Astrocyte (in vitro differentiated cells and primary cell): Measurements from ENCODE around the gene SETD7. TPM values are rescaled to one million over a fixed set of nuclear protein-coding genes. Genes with fewer than 3 reads are reported as not detected.
A peak's percentile ranks its signal among the peaks of the same experiment; 100 is the strongest.

Experiments used
- DNase-seq: peaks from one replicate; pipeline ENCODE4 v3.0.0-alpha.2; 2010; ENCODE audit warnings: low read depth
- FAIRE-seq: peaks from 2 replicates; lab custom pipeline; 2011; peaks lifted over from hg19 to GRCh38; lab: Jason Lieb, UNC
- H2AFZ ChIP-seq: 2 replicates; pipeline ENCODE4 v1.6.0; 2012; ENCODE audit warnings: low read depth, low read length, inconsistent platforms
- H3K27ac ChIP-seq: 2 replicates; pipeline ENCODE4 v1.5.1; 2011; ENCODE audit warnings: low read depth, low read length, inconsistent platforms
- H3K27me3 ChIP-seq: 2 replicates; pipeline ENCODE4 v1.6.0; 2011; ENCODE audit warnings: low read length, inconsistent platforms; ENCODE audit not compliant: insufficient read depth
- H3K36me3 ChIP-seq: 2 replicates; pipeline ENCODE4 v1.5.1; 2011; ENCODE audit warnings: low read length, inconsistent platforms; ENCODE audit not compliant: insufficient read depth
- H3K4me1 ChIP-seq: 2 replicates; pipeline ENCODE4 v1.5.1; 2011; ENCODE audit warnings: low read length, inconsistent platforms; ENCODE audit not compliant: insufficient read depth
- H3K4me2 ChIP-seq: 2 replicates; pipeline ENCODE4 v1.6.0; 2012; ENCODE audit warnings: low read length, inconsistent platforms
- H3K4me3 ChIP-seq: 2 replicates; pipeline ENCODE4 v1.5.1; 2011; ENCODE audit warnings: low read depth, mild to moderate bottlenecking, low read length, inconsistent platforms; ENCODE audit not compliant: insufficient read depth
- H3K79me2 ChIP-seq: 2 replicates; pipeline ENCODE4 v1.6.0; 2012; ENCODE audit warnings: mild to moderate bottlenecking, low read length, inconsistent platforms; ENCODE audit not compliant: insufficient read depth
- H3K9ac ChIP-seq: 2 replicates; pipeline ENCODE4 v1.6.0; 2012; ENCODE audit warnings: mild to moderate bottlenecking, low read length, inconsistent platforms
- H3K9me3 ChIP-seq: 2 replicates; pipeline ENCODE4 v1.5.1; 2012; ENCODE audit warnings: low read depth, mild to moderate bottlenecking, low read length, inconsistent platforms; ENCODE audit not compliant: insufficient read depth
- H4K20me1 ChIP-seq: 2 replicates; pipeline ENCODE4 v1.6.0; 2012; ENCODE audit warnings: low read length, inconsistent platforms; ENCODE audit not compliant: insufficient read depth
- H3K27ac Mint-ChIP-seq: one replicate; pipeline ENCODE4 v1.8.0; 2021; ENCODE audit warnings: mild to moderate bottlenecking, mixed read lengths; ENCODE audit not compliant: unreplicated experiment
- H3K27me3 Mint-ChIP-seq: one replicate; pipeline ENCODE4 v1.8.0; 2021; ENCODE audit warnings: low read depth, mixed read lengths; ENCODE audit not compliant: unreplicated experiment
- H3K36me3 Mint-ChIP-seq: one replicate; pipeline ENCODE4 v1.8.0; 2021; ENCODE audit warnings: low read depth, mixed read lengths; ENCODE audit not compliant: unreplicated experiment
- H3K4me1 Mint-ChIP-seq: one replicate; pipeline ENCODE4 v1.8.0; 2021; ENCODE audit warnings: low read depth, mixed read lengths; ENCODE audit not compliant: unreplicated experiment
- H3K4me3 Mint-ChIP-seq: one replicate; pipeline ENCODE4 v1.8.0; 2021; ENCODE audit warnings: mild to moderate bottlenecking, moderate library complexity, mixed read lengths; ENCODE audit not compliant: unreplicated experiment
- H3K9me3 Mint-ChIP-seq: one replicate; pipeline ENCODE4 v1.8.0; 2021; ENCODE audit warnings: mild to moderate bottlenecking, mixed read lengths; ENCODE audit not compliant: unreplicated experiment
- CTCF ChIP-seq: IDR thresholded peaks from 2 replicates; pipeline ENCODE4 v1.5.1; 2011; ENCODE audit warnings: low read depth, mild to moderate bottlenecking, inconsistent platforms, low read length, moderate library complexity; ENCODE audit not compliant: insufficient read depth
- EZH2 ChIP-seq: IDR thresholded peaks from 2 replicates; pipeline ENCODE4 v1.6.1; 2012; ENCODE audit warnings: mild to moderate bottlenecking, low read length, inconsistent platforms; ENCODE audit not compliant: insufficient read depth
- total RNA-seq: library from RNA; stranded (reverse); gene quantifications from 2 replicates; pipeline ENCODE4 v1.2.1, GENCODE V29; 2021

The SETD7 gene
- total RNA-seq, 1 donor from 2014 or later, result 55.0 TPM

GRCh38 chr4:139554893-139555704, 920 bp downstream of the SETD7 start:
- Histone ChIP-seq H3K27me3 (peaks cover 23% of the 10 kb centered on the region), H3K9me3 (no peaks in the 10 kb centered on the region), H4K20me1 (peaks cover 34% of the 10 kb centered on the region), H3K4me2 (peak overlapping the region; percentile 98), H3K9ac (peak overlapping the region; percentile 96), H3K27ac (peak overlapping the region; percentile 85), H2AFZ (peak overlapping the region; percentile 96), H3K79me2 (peaks cover 62% of the 10 kb centered on the region), H3K4me3 (peak overlapping the region; percentile 88), H3K4me1 (peaks cover 40% of the 10 kb centered on the region), H3K36me3 (no peaks in the 10 kb centered on the region)
- peaks cover 41% of the 10 kb centered on the region for H3K4me1 Mint-ChIP-seq
- TF ChIP-seq EZH2 (no peak), CTCF (no peak)
- H3K9me3 Mint-ChIP-seq, result no peaks in the 10 kb centered on the region
- peak overlapping the region; percentile 91 for H3K4me3 Mint-ChIP-seq
- H3K27me3 Mint-ChIP-seq, result peaks cover 13% of the 10 kb centered on the region
- peak overlapping the region; percentile 93 for H3K27ac Mint-ChIP-seq
- H3K36me3 Mint-ChIP-seq, result peaks cover 3% of the 10 kb centered on the region
- no peak for FAIRE-seq
- DNase-seq, result peak; percentile 86

GRCh38 chr4:139554642-139554892, 1.5 kb downstream of the SETD7 start:
- Histone ChIP-seq H3K27me3 (peaks cover 23% of the 10 kb centered on the region), H3K9ac (peak overlapping the region; percentile 96), H3K4me3 (peak overlapping the region; percentile 88), H3K27ac (peak overlapping the region; percentile 85), H3K4me1 (peaks cover 40% of the 10 kb centered on the region), H4K20me1 (peaks cover 38% of the 10 kb centered on the region), H2AFZ (no peak overlapping the region), H3K9me3 (no peaks in the 10 kb centered on the region), H3K4me2 (peak overlapping the region; percentile 98), H3K79me2 (peaks cover 67% of the 10 kb centered on the region), H3K36me3 (no peaks in the 10 kb centered on the region)
- peak overlapping the region; percentile 93 for H3K27ac Mint-ChIP-seq
- FAIRE-seq (no peak), DNase-seq (no peak)
- H3K36me3 Mint-ChIP-seq, result peaks cover 3% of the 10 kb centered on the region
- H3K4me1 Mint-ChIP-seq, result peaks cover 41% of the 10 kb centered on the region
- no peak for TF ChIP-seq CTCF
- TF ChIP-seq EZH2, result no peak
- peak overlapping the region; percentile 91 for H3K4me3 Mint-ChIP-seq
- H3K27me3 Mint-ChIP-seq, result peaks cover 13% of the 10 kb centered on the region
- H3K9me3 Mint-ChIP-seq, result no peaks in the 10 kb centered on the region
